Urothelium cell line (cell line): ENCODE measurements around the gene THOC7.

Experiments
- DNase-seq: peaks from one replicate; pipeline ENCODE4 v3.0.0; 2011; ENCODE audit warnings: low spot score, mixed read lengths
- FAIRE-seq: peaks from 2 replicates; lab custom pipeline; 2011; peaks lifted over from hg19 to GRCh38; lab: Jason Lieb, UNC

The THOC7 gene

GRCh38 chr3:63863150-63864007 is at the start of gene THOC7, which contains the start of gene ATXN7:
Gene THOC7 (minus strand): TSS chr3:63863805. CDS start chr3:63863790, 15 bp downstream.
Gene ATXN7 (plus strand): TSS chr3:63863867. CDS start chr3:63912599, 48,732 bp downstream.
- no peak for FAIRE-seq
- peak; percentile 78 for DNase-seq

GRCh38 chr3:63912768-63913588 is 49.4 kb upstream of the THOC7 start:
- DNase-seq: peak; percentile 69

GRCh38 chr3:63911873-63912767 is 48.5 kb upstream of the THOC7 start, which contains the start of gene SCAANT1:
Gene SCAANT1 (minus strand): TSS chr3:63912383.
- DNase-seq (peak; percentile 91), FAIRE-seq (no peak)

More at GRCh38 chr3:63912768-63913588, 49.4 kb upstream of the THOC7 start:
- peak; percentile 88 for FAIRE-seq

- FAIRE-seq: peak; percentile 23
- DNase-seq: no peak
Measured at GRCh38 chr3:63911509-63911872, 47.9 kb upstream of the THOC7 start.

GRCh38 chr3:63910891-63911290 is 47.3 kb upstream of the THOC7 start:
- DNase-seq (peak; percentile 5), FAIRE-seq (no peak)

GRCh38 chr3:63910001-63910400 is 46.4 kb upstream of the THOC7 start:
- DNase-seq (no peak), FAIRE-seq (no peak)

- no peak for DNase-seq
- FAIRE-seq: no peak
Measured at GRCh38 chr3:63909431-63909830, 45.8 kb upstream of the THOC7 start.

GRCh38 chr3:63908776-63909175 is 45.2 kb upstream of the THOC7 start:
- FAIRE-seq: no peak
- no peak for DNase-seq

- DNase-seq (no peak), FAIRE-seq (no peak)
Measured at GRCh38 chr3:63908081-63908736, 44.6 kb upstream of the THOC7 start.

GRCh38 chr3:63905731-63906620 is 42.4 kb upstream of the THOC7 start:
- FAIRE-seq: no peak
- no peak for DNase-seq

GRCh38 chr3:63900459-63900858 is 36.9 kb upstream of the THOC7 start:
- DNase-seq (no peak), FAIRE-seq (no peak)

- FAIRE-seq (no peak), DNase-seq (no peak)
Measured at GRCh38 chr3:63900010-63900409, 36.4 kb upstream of the THOC7 start.

- FAIRE-seq (no peak), DNase-seq (no peak)
Measured at GRCh38 chr3:63896332-63897030, 32.9 kb upstream of the THOC7 start.

- no peak for FAIRE-seq
- no peak for DNase-seq
Measured at GRCh38 chr3:63895422-63896189, 32.0 kb upstream of the THOC7 start.

GRCh38 chr3:63892773-63893352 is 29.3 kb upstream of the THOC7 start:
- FAIRE-seq (no peak), DNase-seq (no peak)

GRCh38 chr3:63891518-63891917 is 27.9 kb upstream of the THOC7 start:
- no peak for DNase-seq
- FAIRE-seq: no peak

GRCh38 chr3:63886858-63887257 is 23.3 kb upstream of the THOC7 start:
- FAIRE-seq (peak; percentile 40), DNase-seq (no peak)
